Activated CD8-positive, alpha-beta memory T cell treated with anti-CD3 and anti-CD28 coated beads for 4 hours (primary cell): ENCODE measurements around the gene CFDP1.

Experiments used
- DNase-seq, 2 donors: peaks; one replicate each; pipeline ENCODE4 v3.0.0-alpha.2; 2020; ENCODE audit warnings: low read depth in 2 of 2

The CFDP1 gene

GRCh38 chr16:75265911-75266701, 167.2 kb downstream of the CFDP1 start:
- no peak for DNase-seq

DNA sequence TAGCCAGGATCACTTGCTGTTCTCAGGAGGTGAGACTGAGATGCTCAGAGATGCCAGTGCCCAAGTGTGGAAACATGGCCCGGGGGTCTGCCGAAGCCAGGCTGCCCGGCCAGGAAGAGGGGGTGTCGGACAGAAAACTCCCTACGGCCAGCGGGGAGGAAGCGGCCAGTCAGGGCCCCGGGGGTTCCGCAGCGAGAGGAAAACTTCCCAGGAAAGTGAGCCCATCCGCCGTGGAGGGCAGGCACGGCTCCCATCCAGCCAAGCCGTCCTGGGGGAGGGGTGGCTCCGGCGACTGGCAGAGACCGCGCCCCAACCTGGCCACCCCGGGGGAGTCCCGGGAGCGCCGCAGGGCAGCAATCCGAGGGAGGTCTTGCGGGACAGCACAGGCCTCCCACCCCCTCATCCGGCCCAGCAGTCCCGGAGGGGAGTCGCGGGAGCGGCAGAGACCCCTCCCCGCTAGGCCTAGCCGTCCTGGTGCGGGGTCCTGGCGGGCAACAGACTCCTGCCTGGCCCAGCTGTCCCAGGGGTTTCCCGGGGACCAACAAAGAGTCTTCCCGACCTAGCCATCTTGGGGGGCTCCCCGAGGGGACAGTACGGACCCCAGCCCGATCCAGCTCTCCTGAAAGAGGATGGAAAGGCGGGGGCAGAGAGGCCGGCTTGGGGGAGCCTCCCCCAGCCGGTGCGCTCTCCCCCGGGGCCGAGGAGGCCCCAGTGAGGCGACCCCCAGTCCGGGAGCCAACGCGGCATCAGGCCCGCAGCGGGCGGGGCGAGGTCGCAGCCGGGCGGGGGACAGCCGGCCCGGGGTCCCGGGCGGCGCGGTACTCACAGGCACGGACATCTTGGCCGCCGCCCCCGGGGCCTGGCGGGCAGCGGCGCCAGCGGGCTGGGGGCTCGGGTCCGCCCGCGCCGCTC, 168.0 kb downstream of the CFDP1 start:
- DNase-seq, result no peak

GRCh38 chr16:75264457-75264998, 168.8 kb downstream of the CFDP1 start:
- no peak for DNase-seq

- no peak for DNase-seq
Measured at GRCh38 chr16:75263963-75264445, 169.3 kb downstream of the CFDP1 start.

- DNase-seq, result no peak
Measured at GRCh38 chr16:75263291-75263962, 169.9 kb downstream of the CFDP1 start.

DNA sequence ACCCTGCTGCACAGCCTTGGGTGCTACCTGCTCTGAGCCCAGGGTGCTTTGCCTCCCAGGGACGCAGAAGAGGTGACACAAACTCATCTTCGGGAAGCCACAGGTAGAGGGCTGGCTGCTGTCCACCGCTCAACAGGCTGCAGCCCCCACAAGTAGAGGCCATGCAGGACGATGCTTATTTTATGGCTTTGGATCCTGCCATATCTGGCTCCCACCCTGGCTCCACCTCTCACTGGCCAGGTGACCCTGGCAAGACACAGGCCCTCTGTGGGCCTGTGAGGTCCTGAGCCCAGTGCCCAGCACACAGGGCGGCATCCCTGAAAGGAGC, 170.5 kb downstream of the CFDP1 start:
- no peak for DNase-seq

- no peak for DNase-seq
Measured at GRCh38 chr16:75262104-75262799, 171.1 kb downstream of the CFDP1 start.

DNA sequence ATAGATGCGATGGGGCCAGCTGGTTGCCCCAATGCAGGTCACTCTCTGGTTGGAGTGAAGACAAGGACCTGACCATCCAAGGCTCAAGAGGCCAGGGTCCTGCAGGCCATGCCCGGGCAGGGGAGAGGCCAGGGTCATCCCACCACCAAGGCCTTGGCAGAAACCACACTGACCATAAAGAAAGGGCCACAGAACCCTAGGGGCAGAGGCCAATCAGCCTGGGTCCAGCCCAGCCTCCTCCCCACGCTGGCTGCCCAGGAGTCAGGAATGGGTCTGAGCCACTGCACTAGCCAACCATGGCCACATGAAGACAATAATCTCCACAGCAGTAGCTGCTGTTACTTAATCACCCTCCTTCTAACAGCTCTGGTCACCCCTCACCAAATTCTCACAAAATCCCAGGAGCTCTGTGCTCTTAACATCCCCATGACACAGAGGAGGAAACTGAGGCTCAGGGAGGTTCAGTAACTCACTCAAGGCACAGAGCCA, 171.7 kb downstream of the CFDP1 start:
- DNase-seq, result no peak

DNA sequence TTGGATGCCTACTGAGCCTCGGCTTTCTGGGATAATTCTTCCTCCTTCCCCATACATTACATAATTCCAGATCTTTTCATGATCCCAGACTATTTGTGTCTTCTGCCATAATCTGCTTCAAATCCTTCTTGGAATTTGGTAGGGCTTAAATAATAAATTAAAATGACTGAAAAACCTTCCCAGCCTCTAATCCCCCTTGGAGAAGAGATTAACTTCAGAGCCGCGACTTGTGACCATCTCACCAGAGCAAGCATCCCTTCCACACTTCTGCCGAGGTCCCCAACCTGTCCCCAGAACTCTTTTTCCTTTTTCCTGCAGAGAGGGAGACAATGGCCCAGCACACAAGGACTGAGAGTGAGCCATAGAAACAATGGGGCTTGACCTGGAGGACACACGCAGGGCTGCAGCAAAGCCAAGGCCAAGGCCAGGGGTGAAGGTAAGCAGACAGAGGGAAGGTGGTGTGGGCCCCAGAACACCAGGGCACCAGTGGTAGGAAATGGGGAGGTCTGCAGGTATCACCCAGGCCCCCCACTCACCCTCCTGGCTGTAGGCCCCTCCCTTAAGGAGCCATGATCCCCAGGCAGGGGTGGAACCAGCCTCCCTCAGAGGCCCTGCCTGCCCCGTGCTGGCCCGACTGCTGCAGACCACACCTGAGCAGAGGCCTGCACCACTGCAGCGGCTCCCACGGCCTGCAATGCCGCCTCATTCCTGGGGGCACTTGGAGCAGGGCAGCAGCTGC, 172.3 kb downstream of the CFDP1 start:
- no peak for DNase-seq

GRCh38 chr16:75258807-75259141, 174.5 kb downstream of the CFDP1 start:
- DNase-seq, result no peak

DNA sequence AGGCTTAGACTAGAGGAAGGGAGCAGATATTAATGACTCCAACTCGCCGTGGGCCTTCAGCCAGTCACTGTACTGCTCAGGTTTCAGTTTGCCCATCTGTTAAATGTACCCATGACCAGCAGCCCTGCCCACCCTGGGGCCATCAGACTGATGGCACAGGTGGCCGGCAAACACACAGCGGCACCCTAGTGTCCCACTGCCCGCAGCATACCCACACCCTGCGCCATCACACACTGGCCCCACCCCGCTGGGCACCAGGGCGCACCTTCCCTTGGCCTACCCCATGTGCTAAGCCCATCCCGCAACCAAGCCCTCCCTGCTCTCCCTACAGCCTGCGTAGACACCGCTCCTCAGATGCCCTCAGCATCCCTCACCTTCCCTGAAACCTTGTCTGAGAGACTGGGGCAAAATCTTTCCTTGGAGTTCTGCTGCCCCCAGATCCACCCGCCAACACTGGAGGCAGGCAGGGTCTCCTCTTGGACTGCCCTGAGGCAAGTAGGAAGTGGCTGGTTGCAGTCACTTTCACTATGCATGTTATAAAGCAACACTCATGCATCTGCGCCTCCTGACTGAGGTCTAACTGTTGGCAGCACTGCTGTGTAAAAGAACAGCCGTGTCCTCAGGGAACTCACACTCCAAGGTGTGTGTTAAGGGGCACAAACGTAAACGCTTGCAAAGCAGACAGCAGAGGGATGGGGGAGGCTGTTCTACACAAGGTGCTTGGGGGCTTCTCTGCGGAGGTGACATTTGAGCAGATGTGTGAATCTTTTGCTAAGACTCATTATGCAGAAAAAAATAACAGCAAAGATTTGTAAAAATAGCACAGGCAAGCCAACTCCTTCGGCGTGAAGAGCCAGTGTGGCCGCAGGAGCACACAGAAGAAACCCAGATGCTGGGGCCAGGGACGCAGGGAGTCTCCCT, 175.2 kb downstream of the CFDP1 start:
- no peak for DNase-seq

- no peak for DNase-seq
Measured at GRCh38 chr16:75256696-75257343, 176.5 kb downstream of the CFDP1 start.

- DNase-seq, result no peak
Measured at GRCh38 chr16:75256059-75256571, 177.2 kb downstream of the CFDP1 start.

DNA sequence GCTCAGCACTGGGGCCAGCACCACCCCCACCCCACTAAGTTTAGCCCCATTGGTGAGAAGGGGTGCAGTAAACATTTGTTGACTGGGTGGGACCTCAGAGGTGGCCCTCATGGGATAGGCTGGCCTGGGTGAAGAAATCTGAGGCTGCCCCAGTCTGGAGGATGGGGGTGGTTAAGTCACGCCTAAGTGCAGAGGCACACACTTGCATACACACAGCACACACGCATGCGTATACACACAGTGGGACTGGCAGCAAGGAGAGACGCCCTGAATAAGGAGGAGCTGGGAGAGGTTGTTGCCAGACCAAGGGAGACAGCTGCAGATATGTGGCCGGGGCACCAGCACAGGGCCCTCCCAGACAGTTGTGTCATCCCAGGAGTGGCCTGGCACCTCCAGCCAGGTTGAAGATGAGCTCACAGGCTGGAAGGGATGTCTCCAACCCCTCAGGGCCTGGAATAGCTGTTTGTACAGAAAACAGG, 178.9 kb downstream of the CFDP1 start:
- DNase-seq, result no peak

- DNase-seq, result no peak
Measured at GRCh38 chr16:75252946-75253911, 180.1 kb downstream of the CFDP1 start.

GRCh38 chr16:75252049-75252864, 181.0 kb downstream of the CFDP1 start:
- no peak for DNase-seq
